Osteoblast (primary cell): ENCODE results near the gene LOC101059915.
"Not testable (repeated sequence)": the region's sequence is repeated elsewhere in the genome, so short reads cannot be mapped to it uniquely, and the experiment has no call there.

Experiments
- DNase-seq: peaks from one replicate; pipeline ENCODE4 v3.0.0; 2011; ENCODE audit warnings: low spot score, mixed read lengths; ENCODE audit not compliant: insufficient read length; ENCODE audit errors: missing footprints
- H2AFZ ChIP-seq: 2 replicates; pipeline ENCODE4 v1.6.0; 2011; ENCODE audit warnings: mild to moderate bottlenecking, low read length
- H3K27ac ChIP-seq: 2 replicates; pipeline ENCODE4 v1.5.1; 2011; ENCODE audit warnings: mild to moderate bottlenecking, low read depth, low read length, moderate library complexity
- H3K27me3 ChIP-seq: 2 replicates; pipeline ENCODE4 v1.6.0; 2012; ENCODE audit warnings: mild to moderate bottlenecking, control low read depth, inconsistent platforms, low read length, moderate library complexity; ENCODE audit not compliant: insufficient read depth
- H3K36me3 ChIP-seq: 2 replicates; pipeline ENCODE4 v1.5.1; 2011; ENCODE audit warnings: mild to moderate bottlenecking, low read length, control low read depth, moderate library complexity; ENCODE audit not compliant: insufficient read depth
- H3K4me1 ChIP-seq: 2 replicates; pipeline ENCODE4 v1.5.1; 2011; ENCODE audit warnings: mild to moderate bottlenecking, low read length, control low read depth, moderate library complexity; ENCODE audit not compliant: insufficient read depth
- H3K4me2 ChIP-seq: 2 replicates; pipeline ENCODE4 v1.6.0; 2011; ENCODE audit warnings: mild to moderate bottlenecking, low read length; ENCODE audit not compliant: insufficient read depth
- H3K4me3 ChIP-seq: fragments of 200-600 bp; sonication (generic); 3 replicates; pipeline ENCODE4 v1.5.1; 2012; ENCODE audit warnings: mild to moderate bottlenecking, low read length, inconsistent platforms; ENCODE audit not compliant: insufficient read depth
- H3K79me2 ChIP-seq: 2 replicates; pipeline ENCODE4 v1.6.0; 2012; ENCODE audit warnings: mild to moderate bottlenecking, low read length, control low read depth, inconsistent platforms; ENCODE audit not compliant: insufficient read depth
- H3K9me3 ChIP-seq: 2 replicates; pipeline ENCODE4 v1.5.1; 2011; ENCODE audit warnings: low read depth, low read length, control low read depth
- H4K20me1 ChIP-seq: 2 replicates; pipeline ENCODE4 v1.6.0; 2012; ENCODE audit warnings: mild to moderate bottlenecking, low read length, control low read depth; ENCODE audit not compliant: insufficient read depth
- TF ChIP-seq, protein P1 (sequence below): IDR thresholded peaks from 2 replicates; pipeline ENCODE4 v1.5.1; 2011; ENCODE audit warnings: mild to moderate bottlenecking, low read depth, low read length, moderate library complexity; ENCODE audit errors: extremely low read depth

LOC101059915 gene

DNA sequence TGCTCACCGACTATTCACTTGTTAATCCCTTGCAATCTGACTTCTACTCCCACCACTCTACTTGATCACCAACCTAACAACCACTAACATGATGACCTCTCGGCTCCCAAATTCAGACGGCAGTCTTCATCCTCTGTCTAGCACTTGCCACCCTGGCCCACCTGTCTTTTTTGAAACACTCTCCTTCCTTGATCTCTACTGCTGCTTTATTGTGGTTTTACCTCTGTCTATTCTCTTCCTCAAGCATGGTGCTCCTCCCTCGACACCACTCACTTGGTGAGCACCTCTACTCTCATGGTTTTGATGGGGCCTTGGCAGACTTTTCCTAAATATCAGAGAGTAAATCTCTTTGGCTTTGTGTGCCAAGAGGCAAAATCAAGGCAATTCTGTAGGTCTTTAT, 27.3 kb upstream of the LOC101059915 start:
- peaks cover 4% of the 10 kb centered on the region for H4K20me1 ChIP-seq
- H3K36me3 ChIP-seq = no peaks in the 10 kb centered on the region
- no peaks in the 10 kb centered on the region for H3K79me2 ChIP-seq
- H3K4me1 ChIP-seq = peaks cover 13% of the 10 kb centered on the region
- peaks cover 2% of the 10 kb centered on the region for H3K27me3 ChIP-seq
- no peak overlapping the region for H2AFZ ChIP-seq
- no peak for DNase-seq
- H3K9me3 ChIP-seq = no peaks in the 10 kb centered on the region
- H3K4me2 ChIP-seq = no peak overlapping the region
- TF ChIP-seq, protein P1, sequence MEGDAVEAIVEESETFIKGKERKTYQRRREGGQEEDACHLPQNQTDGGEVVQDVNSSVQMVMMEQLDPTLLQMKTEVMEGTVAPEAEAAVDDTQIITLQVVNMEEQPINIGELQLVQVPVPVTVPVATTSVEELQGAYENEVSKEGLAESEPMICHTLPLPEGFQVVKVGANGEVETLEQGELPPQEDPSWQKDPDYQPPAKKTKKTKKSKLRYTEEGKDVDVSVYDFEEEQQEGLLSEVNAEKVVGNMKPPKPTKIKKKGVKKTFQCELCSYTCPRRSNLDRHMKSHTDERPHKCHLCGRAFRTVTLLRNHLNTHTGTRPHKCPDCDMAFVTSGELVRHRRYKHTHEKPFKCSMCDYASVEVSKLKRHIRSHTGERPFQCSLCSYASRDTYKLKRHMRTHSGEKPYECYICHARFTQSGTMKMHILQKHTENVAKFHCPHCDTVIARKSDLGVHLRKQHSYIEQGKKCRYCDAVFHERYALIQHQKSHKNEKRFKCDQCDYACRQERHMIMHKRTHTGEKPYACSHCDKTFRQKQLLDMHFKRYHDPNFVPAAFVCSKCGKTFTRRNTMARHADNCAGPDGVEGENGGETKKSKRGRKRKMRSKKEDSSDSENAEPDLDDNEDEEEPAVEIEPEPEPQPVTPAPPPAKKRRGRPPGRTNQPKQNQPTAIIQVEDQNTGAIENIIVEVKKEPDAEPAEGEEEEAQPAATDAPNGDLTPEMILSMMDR = no peak
- H3K27ac ChIP-seq = no peak overlapping the region
- H3K4me3 ChIP-seq = no peak overlapping the region

DNA sequence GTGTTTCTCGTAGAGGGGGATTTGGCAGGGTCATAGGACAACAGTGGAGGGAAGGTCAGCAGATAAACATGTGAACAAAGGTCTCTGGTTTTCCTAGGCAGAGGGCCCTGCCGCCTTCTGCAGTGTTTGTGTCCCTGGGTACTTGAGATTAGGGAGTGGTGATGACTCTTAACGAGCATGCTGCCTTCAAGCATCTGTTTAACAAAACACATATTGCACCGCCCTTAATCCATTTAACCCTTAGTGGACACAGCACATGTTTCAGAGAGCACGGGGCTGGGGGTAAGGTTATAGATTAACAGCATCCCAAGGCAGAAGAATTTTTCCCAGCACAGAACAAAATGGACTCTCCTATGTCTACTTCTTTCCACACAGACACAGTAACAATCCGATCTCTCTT, 22.9 kb upstream of the LOC101059915 start:
- H4K20me1 ChIP-seq, H3K4me2 ChIP-seq: not testable (repeated sequence)

DNA sequence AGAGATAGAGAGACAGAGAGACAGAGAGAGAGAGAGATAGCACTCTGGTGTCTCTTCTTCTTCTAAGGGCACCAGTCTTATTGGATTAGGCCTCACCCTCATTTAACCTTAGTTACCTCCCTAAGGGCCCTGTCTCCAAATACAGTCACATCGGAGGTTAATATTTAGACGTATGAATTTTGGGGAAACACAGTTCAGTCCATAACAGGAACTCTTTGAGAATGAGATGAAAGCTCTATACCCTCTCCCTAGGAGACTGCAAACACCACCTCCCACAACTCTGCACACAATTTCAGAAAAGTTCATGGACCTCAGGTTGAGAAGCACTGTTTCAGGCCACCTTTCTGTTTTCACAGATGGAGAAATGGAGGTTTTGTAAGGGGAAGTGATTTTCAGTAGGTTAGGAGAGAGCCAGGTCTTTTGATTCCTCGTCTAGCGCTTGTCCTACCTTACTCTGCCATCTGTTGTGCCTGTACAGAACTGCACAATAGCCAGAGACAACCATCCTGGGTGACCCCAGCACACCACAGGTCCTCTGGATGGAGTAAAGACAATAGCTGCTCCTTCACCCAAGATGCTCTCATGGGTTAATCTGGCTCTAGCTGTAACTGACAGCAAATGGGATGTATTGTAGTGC, 16.9 kb upstream of the LOC101059915 start:
- Histone ChIP-seq H3K27me3 (peaks cover 5% of the 10 kb centered on the region), H3K79me2 (no peaks in the 10 kb centered on the region), H3K4me2 (no peak overlapping the region), H4K20me1 (peaks cover 3% of the 10 kb centered on the region), H2AFZ (no peak overlapping the region), H3K4me3 (no peak overlapping the region), H3K4me1 (no peaks in the 10 kb centered on the region), H3K9me3 (no peaks in the 10 kb centered on the region), H3K36me3 (no peaks in the 10 kb centered on the region), H3K27ac (no peak overlapping the region)
- TF ChIP-seq, protein P1 = no peak
- DNase-seq = no peak

More for the DNA sequence above, 22.9 kb upstream of the LOC101059915 start:
- H2AFZ ChIP-seq, H3K27ac ChIP-seq, DNase-seq, H3K4me3 ChIP-seq, H3K27me3 ChIP-seq, H3K36me3 ChIP-seq, H3K4me1 ChIP-seq, H3K9me3 ChIP-seq, H3K79me2 ChIP-seq: not testable (repeated sequence)

DNA sequence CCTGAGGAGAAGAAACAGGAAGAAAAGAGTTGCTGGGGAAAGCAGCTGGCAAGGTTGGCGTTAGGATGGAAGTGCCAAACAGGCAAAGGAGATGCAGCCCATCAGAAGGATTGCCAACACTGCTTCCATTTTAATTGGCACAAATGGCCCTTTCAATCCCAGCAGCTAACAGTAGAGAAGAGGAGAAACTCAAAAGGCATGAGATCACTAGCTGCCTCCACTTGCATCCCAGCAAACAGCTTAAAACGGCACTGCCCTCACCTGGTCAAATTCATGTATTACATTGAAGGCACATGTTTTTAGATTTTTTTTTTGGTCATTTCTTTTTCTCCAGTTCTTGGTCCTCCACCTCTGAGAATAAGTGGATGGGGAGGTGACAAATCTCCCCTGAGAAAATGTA, 14.9 kb upstream of the LOC101059915 start:
- Histone ChIP-seq H3K79me2 (no peaks in the 10 kb centered on the region), H3K27me3 (peaks cover 14% of the 10 kb centered on the region), H2AFZ (no peak overlapping the region), H3K36me3 (no peaks in the 10 kb centered on the region), H3K27ac (no peak overlapping the region), H3K4me3 (no peak overlapping the region), H3K9me3 (no peaks in the 10 kb centered on the region), H3K4me1 (no peaks in the 10 kb centered on the region), H4K20me1 (peaks cover 3% of the 10 kb centered on the region), H3K4me2 (no peak overlapping the region)
- peak; percentile 77 for DNase-seq
- TF ChIP-seq, protein P1 = peak; percentile 69
